ENCODE results near the gene SLC10A4.
"Not testable (repeated sequence)": the region's sequence is repeated elsewhere in the genome, so short reads cannot be mapped to it uniquely, and the experiment has no call there.

Gene SLC10A4, protein sequence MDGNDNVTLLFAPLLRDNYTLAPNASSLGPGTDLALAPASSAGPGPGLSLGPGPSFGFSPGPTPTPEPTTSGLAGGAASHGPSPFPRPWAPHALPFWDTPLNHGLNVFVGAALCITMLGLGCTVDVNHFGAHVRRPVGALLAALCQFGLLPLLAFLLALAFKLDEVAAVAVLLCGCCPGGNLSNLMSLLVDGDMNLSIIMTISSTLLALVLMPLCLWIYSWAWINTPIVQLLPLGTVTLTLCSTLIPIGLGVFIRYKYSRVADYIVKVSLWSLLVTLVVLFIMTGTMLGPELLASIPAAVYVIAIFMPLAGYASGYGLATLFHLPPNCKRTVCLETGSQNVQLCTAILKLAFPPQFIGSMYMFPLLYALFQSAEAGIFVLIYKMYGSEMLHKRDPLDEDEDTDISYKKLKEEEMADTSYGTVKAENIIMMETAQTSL

DNA sequence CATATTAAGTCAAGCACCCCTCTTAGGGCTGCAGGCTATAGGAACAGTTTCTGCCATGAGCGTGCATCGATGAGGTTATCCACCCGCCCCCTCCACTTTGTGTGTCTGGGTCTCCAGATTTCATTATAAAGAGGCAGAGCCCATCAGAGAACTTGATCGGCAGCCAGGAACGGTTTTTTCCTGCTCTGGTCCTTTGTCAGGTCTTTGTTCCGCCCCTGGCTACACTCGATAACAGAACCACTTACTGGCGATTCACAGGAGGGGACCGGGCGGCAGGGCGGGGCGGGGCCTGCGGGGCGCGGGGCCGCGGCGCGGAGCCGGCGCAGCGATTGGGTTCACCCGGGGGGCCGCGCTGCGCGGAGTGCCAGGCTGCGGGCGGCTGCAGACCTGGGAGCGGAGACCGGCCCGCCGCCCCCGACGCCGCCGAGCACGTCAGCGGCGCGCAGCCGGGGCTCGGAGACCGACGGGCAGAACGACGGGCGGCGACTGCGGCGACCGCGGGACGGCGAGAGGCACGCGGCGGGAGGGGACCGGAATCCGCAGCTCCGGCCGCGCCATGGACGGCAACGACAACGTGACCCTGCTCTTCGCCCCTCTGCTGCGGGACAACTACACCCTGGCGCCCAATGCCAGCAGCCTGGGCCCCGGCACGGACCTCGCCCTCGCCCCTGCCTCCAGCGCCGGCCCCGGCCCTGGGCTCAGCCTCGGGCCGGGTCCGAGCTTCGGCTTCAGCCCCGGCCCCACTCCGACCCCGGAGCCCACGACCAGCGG is at the start of gene SLC10A4:
Gene SLC10A4 (plus strand): TSS at position 338 of the 771 bp plus-strand sequence. CDS start 219 bp downstream, at position 557.
- DNase-seq = no peak

DNA sequence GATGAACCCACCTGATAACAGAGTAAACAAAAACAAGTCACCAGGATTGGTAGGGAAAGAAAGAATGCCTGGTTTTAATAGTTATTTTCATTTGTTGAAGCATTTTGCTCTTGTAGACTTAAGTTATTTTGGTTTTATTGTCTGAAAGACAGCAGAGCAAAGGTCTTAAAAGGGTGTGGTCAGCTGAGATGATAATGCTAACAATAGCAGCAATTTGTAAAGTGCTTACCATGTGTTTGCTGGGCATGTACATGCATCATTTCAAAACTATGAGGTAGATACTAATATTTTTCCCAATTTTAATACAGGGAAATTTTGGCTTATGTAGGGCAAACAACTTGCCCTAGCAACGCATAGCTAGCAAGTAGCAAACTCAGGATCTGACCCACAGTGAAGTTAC is 46.8 kb upstream of the SLC10A4 start:
- no peak for DNase-seq

DNA sequence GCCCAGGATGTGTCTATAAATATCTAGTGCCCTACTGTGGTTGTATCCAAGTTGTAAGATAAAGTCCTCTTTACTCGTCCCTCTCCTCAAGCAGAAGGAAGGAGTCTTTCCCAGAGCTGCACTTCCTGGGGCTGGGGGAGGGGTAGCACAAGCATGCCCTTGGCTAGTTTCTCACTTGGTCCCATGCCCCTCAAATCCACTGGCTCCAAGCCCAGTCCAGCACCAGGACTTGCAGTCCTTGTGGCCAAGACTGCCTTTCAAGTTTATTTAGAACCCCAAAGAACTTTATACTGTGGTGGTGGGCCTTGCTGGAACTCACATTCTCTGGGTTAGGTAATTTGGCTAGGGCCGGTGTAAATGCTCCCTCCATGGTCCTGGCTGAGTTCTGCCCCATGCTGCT is 43.2 kb upstream of the SLC10A4 start:
- DNase-seq = no peak

DNA sequence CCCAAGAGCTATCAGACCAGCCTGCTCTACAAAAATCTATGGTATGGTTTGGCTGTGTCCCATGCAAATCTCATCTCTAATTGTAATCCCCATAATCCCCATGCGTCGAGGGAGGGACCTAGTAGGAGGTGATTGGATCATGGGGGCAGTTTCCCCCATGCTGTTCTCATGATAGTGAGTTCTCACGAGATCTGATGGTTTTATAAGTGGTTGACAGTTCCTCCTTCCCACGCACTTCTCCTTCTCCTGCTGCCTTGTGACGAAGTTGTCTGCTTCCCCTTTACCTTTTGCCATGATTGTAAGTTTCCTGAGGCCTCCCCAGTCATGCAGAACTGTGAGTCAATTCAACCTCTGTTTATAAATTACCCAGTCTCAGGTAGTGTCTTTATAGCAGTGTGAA is 42.2 kb upstream of the SLC10A4 start:
- DNase-seq = not testable (repeated sequence)

DNA sequence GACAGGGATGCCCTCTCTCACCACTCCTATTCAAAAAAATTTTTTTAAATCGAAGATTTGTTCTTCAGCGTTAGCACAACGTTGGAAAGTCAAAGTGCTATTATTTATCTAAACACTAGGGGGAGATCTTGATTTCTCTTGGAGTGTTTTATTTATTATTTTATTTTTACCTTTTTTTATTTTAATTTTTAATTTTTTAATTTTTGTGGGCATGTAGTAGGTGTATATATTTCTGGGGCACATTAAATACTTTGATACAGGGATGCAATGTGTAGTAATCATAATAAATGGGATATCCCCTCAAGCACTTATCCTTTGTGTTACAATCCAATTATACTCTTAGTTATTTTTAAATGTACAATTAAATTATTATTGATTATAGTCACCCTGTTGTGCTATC is 37.4 kb upstream of the SLC10A4 start:
- no peak for DNase-seq

DNA sequence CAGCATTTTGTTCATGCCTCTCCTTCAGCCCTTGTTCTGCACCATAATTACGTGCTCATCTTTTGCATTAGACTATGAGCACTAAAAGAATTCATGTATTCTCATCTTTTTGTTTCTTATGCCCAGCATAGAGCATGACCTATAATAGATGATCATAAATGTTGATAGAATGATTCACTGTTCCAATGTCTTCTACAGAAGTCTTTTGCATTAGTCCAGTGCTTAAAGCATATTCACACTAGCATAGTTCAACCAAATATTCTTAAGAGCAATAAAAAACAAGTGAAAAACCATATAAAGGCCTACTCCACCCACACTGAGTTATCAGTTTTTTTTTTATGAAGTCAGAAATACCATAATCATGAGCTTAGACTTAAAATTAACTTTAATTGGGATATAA is 36.5 kb upstream of the SLC10A4 start:
- DNase-seq = no peak

DNA sequence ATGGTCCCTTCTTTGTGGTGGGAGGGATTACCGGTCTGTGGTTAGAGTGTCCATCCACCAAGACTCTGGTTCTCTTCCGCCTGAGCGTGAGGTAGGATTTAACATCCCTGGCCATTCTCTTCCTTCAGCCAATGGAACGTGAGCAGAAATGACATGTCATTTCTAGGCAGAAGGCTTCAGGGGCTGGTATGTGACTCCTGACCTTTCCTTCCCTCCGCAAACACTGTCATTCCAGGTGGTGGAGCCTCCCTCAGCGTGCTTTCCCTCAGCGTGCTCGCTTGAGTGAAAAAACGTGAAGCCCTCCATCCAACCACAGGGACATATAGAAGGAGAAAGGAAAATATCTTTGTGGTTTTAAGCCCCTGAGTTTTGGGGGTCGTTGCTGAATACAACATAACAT is 34.0 kb upstream of the SLC10A4 start:
- no peak for DNase-seq

DNA sequence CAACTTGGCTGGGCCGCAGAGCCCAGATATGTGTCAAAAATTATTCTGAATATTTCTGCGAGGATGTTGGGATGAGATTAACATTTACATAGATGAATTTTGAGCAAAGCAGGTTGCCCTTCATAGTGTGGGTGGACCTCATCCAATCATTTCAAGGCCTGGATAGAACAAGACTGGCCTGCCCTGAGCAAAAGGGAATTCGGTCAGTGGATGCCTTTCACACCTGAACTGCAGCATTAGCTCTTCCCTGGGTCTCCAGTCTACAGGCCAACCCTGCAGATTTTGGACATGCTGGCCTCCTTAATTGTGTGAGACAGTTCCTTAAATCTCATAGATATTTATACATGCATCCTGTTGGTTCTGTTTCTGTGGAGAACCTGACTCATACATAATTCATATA is 32.4 kb upstream of the SLC10A4 start:
- no peak for DNase-seq

DNA sequence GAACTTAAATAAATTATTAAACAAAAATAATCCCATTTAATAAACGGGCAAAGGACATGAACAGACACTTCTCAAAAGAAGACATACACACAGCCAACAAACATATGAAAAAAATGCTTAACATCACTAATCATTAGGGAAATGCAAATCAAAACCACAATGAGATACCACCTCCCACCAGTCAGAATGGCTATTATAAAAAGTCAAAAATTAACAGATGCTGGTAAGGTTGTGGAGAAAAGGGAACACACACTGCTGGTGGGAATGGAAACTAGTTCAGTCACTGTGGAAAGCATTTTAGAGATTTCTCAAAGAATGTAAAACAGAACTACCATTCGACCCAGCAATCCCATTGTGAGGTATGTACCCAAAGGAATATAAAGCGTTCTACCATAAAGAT is 31.5 kb upstream of the SLC10A4 start:
- DNase-seq = not testable (repeated sequence)

DNA sequence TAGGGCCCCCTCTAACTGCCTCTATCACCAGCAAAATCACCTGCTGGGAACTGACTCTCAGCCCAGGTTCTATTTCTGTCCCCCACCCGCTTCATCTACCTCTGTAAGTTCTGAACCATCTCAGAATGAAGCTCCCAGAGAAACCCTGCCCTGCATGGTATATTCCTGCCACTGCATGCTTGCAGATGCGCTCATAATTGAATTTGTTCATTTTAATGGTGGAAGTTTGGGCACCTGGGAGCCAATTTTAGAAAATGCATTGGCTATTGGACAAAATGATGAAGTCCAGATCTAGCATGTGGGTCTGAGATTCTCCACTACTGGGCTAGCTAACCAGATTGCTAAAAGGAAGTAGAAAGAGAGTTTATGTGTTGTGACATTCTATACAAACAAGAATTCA is 28.6 kb upstream of the SLC10A4 start:
- DNase-seq = no peak

DNA sequence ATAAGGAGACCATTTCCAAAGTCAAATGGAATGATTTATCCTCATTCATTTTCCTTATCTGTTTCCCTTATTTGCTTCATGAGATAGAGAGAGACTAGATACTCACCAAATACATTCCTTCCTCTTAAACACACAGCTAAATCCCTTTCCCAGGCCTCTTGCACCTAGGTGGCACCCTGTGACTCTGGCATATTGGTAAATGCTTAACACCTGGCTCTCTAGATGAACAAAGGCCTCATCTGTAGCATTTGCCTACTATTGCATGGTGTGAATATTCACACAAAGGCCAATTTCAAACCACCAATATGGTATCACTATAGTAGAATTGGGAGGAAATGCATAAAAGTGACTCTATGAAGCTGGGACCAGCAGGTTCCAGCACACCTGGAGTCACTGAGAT is 22.1 kb upstream of the SLC10A4 start:
- no peak for DNase-seq

DNA sequence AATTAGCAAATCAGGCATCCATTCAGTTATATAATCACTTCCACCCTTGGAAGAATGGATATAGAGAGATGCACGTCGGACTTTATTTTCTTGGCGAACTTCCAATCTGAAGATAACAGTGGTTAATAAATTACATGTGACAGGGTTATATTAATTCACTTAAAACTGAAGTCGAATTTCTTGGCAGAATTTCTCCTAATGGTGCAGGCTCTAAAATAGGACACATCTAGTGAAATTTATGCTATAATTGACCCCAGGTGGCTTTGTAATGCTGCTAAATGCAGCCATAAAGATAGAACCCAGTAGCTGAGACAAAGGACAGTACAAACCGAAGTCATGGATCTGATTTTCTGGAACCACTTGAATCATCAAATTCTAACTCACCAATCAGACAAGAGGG is 20.8 kb upstream of the SLC10A4 start:
- DNase-seq = no peak

DNA sequence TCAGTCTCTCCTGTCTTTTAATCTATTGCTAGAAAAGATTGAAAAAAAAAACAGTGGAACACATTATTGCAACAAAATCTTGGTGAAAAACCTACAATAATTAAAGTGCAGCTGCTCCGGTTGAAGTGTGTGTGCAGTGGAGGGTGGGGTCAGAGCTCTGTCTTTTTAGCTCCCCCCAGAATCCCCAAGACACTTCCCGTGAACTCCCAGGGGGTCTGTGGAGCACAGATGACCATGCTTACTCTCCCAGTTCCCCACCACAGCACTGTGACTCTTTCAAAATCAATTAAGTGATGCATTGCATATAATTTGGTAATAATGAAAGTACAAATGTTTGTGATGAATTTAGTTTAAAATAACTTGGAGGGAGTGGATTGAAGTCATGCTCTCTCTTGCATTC is 15.7 kb upstream of the SLC10A4 start:
- DNase-seq = no peak

DNA sequence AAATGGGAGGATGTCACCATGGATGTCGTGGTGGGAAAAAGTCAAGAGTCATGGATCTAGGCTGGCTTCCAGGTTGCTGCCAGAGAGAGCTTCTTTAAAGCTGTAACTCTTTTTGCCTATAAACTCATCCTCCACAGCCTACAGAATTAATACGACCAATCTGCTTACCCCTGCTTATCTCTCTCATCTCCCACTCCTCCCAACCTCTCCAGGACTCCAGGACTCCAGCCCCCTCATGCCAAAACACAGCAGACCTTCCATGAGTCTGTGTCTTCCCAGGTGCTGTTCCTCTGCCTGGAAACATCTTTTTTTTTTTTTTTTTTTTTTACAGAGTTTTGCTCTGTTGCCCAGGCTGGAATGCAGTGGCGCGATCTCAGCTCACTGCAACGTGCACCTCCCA is 15.3 kb upstream of the SLC10A4 start:
- DNase-seq = no peak

DNA sequence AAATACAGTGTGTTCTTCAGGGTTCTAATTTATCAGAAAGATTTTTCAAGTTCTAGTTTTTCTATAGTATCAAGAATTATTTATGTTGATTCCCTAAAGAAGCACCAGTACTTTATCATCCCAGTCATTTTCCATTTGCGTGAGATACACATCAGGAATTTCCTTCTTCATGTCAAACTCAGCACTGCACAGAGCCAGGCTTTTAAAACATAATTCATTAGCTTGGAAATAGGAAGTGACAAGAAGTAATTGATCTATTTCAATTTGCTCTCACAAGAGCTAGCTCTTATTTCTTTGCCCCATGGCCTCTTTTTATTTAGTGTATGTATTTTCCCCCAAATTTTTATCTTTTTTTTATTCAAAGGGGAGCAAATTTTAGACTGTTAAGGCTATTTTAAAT is 13.0 kb upstream of the SLC10A4 start:
- no peak for DNase-seq

DNA sequence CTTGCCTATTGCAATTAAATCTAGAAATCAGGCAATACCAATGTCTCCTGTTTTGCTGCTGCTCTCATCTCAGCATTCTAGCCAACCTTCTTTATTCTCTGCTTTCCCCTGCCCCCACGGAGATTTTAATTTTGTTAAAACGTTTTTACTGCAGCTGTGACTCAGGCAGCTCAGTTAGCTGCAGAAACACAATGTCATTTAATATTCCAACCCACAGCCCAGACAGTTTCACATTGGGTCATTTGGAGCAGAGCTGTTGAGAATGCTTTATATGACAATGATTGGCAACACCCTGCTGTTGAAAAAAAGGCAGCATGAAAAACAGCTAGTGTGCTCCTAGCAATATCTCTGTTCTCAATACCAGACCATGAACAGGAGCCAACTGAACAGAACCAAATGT is 12.6 kb upstream of the SLC10A4 start:
- no peak for DNase-seq

DNA sequence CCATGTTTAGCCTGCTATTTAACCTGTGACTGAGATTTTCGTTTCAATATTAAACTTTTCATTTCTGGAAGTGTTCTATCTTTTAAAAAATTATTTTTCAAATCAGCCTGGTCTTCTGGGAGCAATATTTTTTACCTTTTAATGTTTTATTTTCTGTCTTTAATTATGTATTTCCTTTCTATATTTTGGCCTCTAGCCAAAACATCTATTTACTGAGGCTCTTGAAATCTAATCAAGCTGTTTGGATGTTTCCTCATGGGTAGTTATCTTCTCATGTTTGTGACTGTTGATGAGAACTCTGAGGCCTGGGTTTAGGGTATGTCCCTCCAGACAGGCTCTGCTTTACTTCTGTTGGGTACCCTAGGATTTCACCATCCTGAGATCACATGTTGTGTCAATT is 10.3 kb upstream of the SLC10A4 start:
- DNase-seq = no peak

DNA sequence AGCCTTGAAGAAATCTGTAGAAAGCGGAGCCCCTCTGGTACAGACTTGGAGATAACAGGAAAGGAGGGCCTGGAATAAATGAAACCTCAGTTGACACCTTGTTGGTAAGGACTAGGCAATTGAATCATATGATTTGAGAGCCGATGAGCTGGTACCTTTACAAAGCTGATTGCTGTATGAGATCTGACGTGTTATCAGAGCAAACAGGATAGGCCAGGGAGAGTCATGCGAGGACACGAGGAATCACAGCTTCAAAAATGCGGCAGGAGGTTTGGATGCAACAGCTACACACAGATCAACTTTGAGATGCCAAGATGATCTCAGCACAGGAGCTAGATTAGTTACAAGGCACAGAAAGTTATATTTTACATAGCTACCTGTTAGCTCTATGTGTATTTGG is 7.4 kb upstream of the SLC10A4 start:
- no peak for DNase-seq

DNA sequence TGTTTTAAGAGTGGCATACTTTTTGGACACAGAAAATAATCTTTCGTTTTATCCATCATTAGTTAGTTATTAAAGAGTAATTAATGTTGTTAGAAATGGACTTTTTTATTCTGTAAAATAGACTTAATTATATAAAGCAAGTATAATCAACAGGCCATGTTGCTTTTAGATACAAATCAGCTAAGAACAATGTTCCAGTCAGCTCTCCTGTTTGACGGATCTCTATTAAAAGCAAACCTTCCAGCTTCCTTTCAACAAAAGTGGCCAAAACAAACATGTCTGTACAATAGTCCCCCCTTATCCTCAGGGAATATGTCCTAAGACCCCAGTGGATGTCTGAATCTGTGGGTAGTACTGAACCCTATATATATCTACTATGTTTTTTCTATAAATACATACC is 4.9 kb upstream of the SLC10A4 start:
- no peak for DNase-seq

DNA sequence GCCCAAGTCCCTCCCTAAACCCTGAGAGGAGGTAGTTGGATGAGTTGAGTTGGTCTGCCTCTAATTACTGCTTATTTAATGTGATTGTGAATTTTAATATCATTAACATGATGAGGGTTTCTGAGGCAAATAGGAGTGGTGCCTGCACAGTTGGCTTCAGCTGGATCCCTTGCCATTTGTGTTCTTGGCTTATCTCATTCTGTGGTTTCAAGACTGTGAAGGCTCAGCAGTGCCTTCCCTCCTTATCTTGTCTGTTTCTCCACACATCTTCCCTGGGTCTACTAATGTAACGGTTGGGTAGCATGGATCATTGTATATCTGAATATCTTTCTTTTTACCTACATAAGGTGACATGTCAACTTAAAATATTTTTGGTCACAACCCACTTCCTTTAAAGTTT is 1.6 kb upstream of the SLC10A4 start:
- DNase-seq = no peak

DNA sequence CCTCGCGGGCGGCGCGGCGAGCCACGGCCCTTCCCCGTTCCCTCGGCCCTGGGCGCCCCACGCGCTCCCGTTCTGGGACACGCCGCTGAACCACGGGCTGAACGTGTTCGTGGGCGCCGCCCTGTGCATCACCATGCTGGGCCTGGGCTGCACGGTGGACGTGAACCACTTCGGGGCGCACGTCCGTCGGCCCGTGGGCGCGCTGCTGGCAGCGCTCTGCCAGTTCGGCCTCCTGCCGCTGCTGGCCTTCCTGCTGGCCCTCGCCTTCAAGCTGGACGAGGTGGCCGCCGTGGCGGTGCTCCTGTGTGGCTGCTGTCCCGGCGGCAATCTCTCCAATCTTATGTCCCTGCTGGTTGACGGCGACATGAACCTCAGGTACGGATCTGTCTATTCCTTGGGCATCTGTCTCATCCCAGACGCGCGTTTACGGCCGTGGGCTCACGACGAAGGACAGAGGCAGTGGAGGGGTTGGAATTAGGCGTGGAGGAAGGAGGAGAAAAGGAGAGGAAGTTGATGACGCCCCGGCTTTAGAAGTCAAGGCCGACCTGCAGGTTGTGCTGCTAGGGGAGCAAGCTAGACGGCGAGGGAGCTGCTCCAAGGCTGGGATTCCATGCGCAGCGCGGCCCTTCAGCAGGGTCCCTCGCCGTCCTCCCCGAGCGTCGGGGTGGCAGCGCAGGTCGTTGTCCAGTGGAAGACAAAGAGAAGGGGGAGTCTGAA is 792 bp downstream of the SLC10A4 start:
- DNase-seq = no peak

DNA sequence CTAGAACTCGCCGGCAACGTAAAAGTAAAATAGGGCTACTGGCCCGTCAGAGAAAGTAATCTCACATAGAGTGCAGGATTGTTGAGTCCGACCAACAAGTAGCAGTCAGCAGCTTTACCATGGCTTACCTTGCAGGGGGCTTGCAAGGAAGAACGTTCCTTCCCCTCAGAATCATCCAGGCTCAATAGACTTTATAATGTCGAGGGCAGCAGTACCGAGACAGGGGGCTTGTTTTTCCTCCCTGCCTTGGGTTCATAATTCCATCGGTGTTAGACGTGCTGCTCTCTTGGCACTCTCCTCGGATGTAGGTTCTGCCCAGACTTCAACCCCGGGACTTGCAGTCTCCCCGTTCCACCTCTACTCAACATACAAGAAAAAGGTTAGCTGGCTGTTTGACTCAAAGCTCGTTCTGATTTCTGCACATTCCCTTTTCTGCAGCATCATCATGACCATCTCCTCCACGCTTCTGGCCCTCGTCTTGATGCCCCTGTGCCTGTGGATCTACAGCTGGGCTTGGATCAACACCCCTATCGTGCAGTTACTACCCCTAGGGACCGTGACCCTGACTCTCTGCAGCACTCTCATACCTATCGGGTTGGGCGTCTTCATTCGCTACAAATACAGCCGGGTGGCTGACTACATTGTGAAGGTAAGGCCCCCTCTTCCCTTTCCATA is 1.5 kb downstream of the SLC10A4 start:
- DNase-seq = no peak

DNA sequence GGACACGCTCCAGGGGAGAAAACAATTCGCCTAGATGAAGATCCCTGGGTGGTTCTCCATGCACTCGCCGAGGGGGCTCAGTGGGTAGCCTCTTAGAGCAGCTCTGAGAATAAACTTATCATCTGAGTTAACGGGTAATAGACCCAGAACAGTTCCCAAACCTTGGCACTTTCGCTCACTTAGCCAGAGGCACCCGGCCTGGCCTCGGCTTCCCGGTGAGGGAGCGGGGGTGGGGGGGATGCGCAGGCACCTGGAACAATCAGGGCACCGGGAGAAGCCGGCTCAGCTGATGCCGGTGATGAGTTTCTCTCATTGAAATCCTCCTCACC is 6.5 kb downstream of the SLC10A4 start:
- DNase-seq = no peak

Measured in stimulated activated CD4-positive, alpha-beta T cell treated with anti-CD3 and anti-CD28 coated beads, Interleukin-2, amount 100 ng/mL, for 48 hours (primary cell).